Sigmoid colon (tissue), 7 donors: ENCODE measurements around the gene C16orf92. TPM values are rescaled to one million over a fixed set of nuclear protein-coding genes. Genes with fewer than 3 reads are reported as not detected.

ENCODE experiments used
- DNase-seq: peaks from one replicate; pipeline ENCODE4 v3.0.0-alpha.2; 2019
- H3K27ac ChIP-seq, 4 donors: fragments of 200-600 bp; sonication (generic); one replicate each; pipeline ENCODE4 v1.5.1; 2016 to 2019; ENCODE audit warnings: mild to moderate bottlenecking in 1 of 4
- H3K27me3 ChIP-seq, 3 donors: fragments of 200-600 bp; sonication (generic); one replicate each; pipeline ENCODE4 v1.5.1; 2019; ENCODE audit warnings: mild to moderate bottlenecking in 1 of 3
- H3K36me3 ChIP-seq, 4 donors: fragments of 200-600 bp; sonication (generic); one replicate each; pipeline ENCODE4 v1.5.1; 2016 to 2019
- H3K4me1 ChIP-seq, 4 donors: fragments of 200-600 bp; sonication (generic); one replicate each; pipeline ENCODE4 v1.5.1; 2017 to 2019
- H3K4me3 ChIP-seq, 4 donors: fragments of 200-600 bp; sonication (generic); one replicate each; pipeline ENCODE4 v1.5.1; 2017 to 2019; ENCODE audit warnings: mild to moderate bottlenecking in 2 of 4, moderate library complexity in 1 of 4
- H3K9me3 ChIP-seq, 4 donors: fragments of 200-600 bp in 3 of 4; sonication (generic) in 3 of 4; one replicate each; pipeline versions ENCODE4 v1.5.1 to v1.6.1; 2013 to 2019
- CTCF ChIP-seq, 4 experiments: fragments of 450-650 bp in 3 of 4; fragments of 200-600 bp in 1 of 4; IDR thresholded peaks; one replicate each; pipeline ENCODE4 v1.5.1; 2016 to 2019; ENCODE audit warnings: antibody characterized with exemption in 4 of 4, mild to moderate bottlenecking in 3 of 4, moderate library complexity in 2 of 4
- EP300 ChIP-seq, 4 donors: sonication (generic); formaldehyde crosslinking; IDR thresholded peaks; one replicate each; pipeline ENCODE4 v1.6.1; 2017; ENCODE audit warnings: antibody characterized with exemption in 4 of 4
- POLR2A ChIP-seq, 2 donors: fragments of 450-650 bp; IDR thresholded peaks; one replicate each; pipeline ENCODE4 v1.6.1; 2016; ENCODE audit warnings: antibody characterized with exemption in 2 of 2, mild to moderate bottlenecking in 2 of 2, moderate library complexity in 2 of 2
- POLR2AphosphoS5 ChIP-seq, 4 donors: sonication (generic); formaldehyde crosslinking; IDR thresholded peaks; one replicate each; pipeline ENCODE4 v1.6.1; 2017; ENCODE audit warnings: antibody characterized with exemption in 4 of 4
- WGBS, 2 donors: extraction: QIAGEN DNeasy Blood & Tissue Kit; methylation state at CpG; one replicate each; pipeline ENCODE4 v1.1.7; 2013; 5-methylcytosine and 5-hydroxymethylcytosine counted together
- intact Hi-C: fragments of 100-400 bp; cut with DNase I; formaldehyde crosslinking; loops from one replicate; pipeline ENCODE4 v1.15.1; 2023
- polyA plus RNA-seq, 3 donors: library from polyadenylated mRNA; stranded (reverse); fragments of 200-250 nt; gene quantifications; one replicate each; pipeline ENCODE4 v1.2.3, GENCODE V29; 2013
- total RNA-seq, 4 donors: library from RNA; depleted of rRNA; stranded (reverse); fragments of >200 nt; gene quantifications; one replicate each; pipeline ENCODE4 v1.1.0, GENCODE V29; 2016
- donor health status: healthy with polysubstance abuse.
- donor health status: Bipolar disorder and iron deficiency.
- donor health status: healthy.

The C16orf92 gene
- total and polyA plus RNA-seq, 7 donors, result not detected

DNA sequence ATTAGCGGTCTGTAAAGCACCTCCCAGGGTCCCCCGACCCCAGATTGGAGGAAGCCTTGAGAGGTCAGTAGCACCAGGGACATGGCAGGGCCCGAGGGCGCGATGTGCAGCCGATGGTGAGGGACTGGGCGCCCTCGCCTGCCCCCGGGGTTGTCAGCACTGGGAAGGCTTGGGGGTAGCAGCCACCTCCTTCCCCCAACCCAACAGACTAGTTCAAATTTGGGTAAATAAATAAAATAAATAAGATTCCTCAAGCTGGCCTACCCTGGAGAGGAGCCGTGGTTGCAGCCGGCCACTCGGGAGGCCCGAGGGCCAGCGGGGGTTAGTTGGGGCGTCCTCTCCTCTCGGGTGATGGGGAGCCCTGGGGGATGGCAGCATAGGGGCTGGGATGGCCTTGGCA lies 1.5 kb downstream of the C16orf92 start:
- no peak for TF ChIP-seq POLR2A (IDR thresholded peaks at IDR 0.05)
- TF ChIP-seq CTCF (IDR thresholded peaks at IDR 0.05), result no peak
- no peak for TF ChIP-seq EP300 (IDR thresholded peaks at IDR 0.05)
- TF ChIP-seq POLR2AphosphoS5 (IDR thresholded peaks at IDR 0.05), result no peak
- Histone ChIP-seq H3K27me3 (peaks cover 11 to 45% (median 28%) of the 10 kb centered on the region in 3 donors), H3K4me3 (no peak overlapping the region), H3K27ac (no peak overlapping the region), H3K36me3 (no peaks in the 10 kb centered on the region), H3K9me3 (no peaks in the 10 kb centered on the region), H3K4me1 (peaks cover 0 to 12% (median 11%) of the 10 kb centered on the region in 4 donors)
- no peak for DNase-seq
- intact Hi-C loops, result loop anchor here (5.0 kb wide), 2 partner anchors 167 to 322 kb away; no protein-coding TSS in a partner anchor
- WGBS, 2 donors, result 69 to 74% methylated on average over 16 of the region's 16 CpGs

DNA sequence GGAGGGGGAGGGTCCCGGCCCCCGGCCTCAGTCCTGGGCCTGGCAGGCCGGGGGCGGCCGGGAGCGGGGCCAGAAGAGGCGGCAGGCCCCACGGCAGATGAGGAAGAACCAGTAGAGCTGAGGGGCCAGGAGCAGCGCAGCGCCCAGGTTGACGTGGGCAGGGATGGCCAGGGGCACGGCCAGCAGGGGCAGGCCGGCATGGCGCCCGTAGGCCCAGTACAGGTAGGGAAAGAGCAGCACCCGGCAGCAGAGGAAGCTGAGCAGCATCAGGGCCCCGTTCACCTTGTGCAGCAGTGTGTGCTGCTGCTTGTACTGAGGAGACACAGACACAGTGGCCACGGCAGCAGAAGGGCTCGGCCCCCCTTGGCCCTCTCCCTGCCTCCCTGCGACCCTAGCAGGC lies 2.2 kb downstream of the C16orf92 start:
- DNase-seq, result no peak
- H3K27me3 ChIP-seq, result peaks cover 16 to 52% (median 35%) of the 10 kb centered on the region in 3 donors
- intact Hi-C loops, result no loop called here

DNA sequence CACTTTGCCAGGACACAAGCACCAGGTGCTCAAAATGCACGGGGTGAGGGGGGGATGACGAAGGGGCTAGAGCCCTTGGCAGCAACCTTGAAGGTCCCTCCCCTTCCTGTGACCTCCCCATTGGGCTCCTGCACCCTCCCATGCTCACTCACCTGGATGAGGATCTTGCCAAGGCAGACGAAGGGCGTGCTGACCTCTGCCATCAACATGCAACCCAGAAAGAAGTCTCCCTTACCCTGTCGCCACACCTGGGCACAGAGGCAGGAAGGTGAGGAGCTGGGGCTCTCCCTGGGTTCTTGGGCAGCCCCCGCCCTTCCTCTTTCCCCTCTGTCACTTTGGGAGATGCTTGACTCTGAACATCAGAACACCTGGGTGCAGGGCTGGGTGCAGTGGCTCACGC lies 2.6 kb downstream of the C16orf92 start:
- 39 to 66% methylated on average over 7 of the region's 7 CpGs for WGBS, 2 donors
- no peak for TF ChIP-seq CTCF (IDR thresholded peaks at IDR 0.05)
- no peak for TF ChIP-seq POLR2A (IDR thresholded peaks at IDR 0.05)
- TF ChIP-seq POLR2AphosphoS5 (IDR thresholded peaks at IDR 0.05), result no peak
- TF ChIP-seq EP300 (IDR thresholded peaks at IDR 0.05), result no peak
- intact Hi-C loops, result no loop called here
- no peak for DNase-seq
- no peak overlapping the region for H3K4me3 ChIP-seq
- H3K27me3 ChIP-seq, result peaks cover 20 to 56% (median 39%) of the 10 kb centered on the region in 3 donors
- H3K27ac ChIP-seq, result no peak overlapping the region
- no peaks in the 10 kb centered on the region for H3K36me3 ChIP-seq
- H3K9me3 ChIP-seq, result no peaks in the 10 kb centered on the region
- peaks cover 0 to 14% (median 12%) of the 10 kb centered on the region in 4 donors for H3K4me1 ChIP-seq

More for the DNA sequence above, 2.2 kb downstream of the C16orf92 start:
- peaks cover 0 to 12% (median 11%) of the 10 kb centered on the region in 4 donors for H3K4me1 ChIP-seq
- H3K4me3 ChIP-seq, result no peak overlapping the region
- no peaks in the 10 kb centered on the region for H3K36me3 ChIP-seq
- H3K9me3 ChIP-seq, result no peaks in the 10 kb centered on the region
- TF ChIP-seq POLR2AphosphoS5 (IDR thresholded peaks at IDR 0.05), result no peak
- no peak for TF ChIP-seq POLR2A (IDR thresholded peaks at IDR 0.05)
- no peak for TF ChIP-seq CTCF (IDR thresholded peaks at IDR 0.05)
- 69 to 73% methylated on average over 20 of the region's 20 CpGs for WGBS, 2 donors
- no peak overlapping the region for H3K27ac ChIP-seq

- no peak for DNase-seq
- 83 to 92% methylated on average over 18 of the region's 18 CpGs for WGBS, 2 donors
- TF ChIP-seq POLR2A (IDR thresholded peaks at IDR 0.05) (no peak), POLR2AphosphoS5 (IDR thresholded peaks at IDR 0.05) (no peak), EP300 (IDR thresholded peaks at IDR 0.05) (no peak), CTCF (IDR thresholded peaks at IDR 0.05) (no peak)
- intact Hi-C loops, result no loop called here
- Histone ChIP-seq H3K4me3 (no peak overlapping the region), H3K36me3 (no peaks in the 10 kb centered on the region), H3K27ac (no peak overlapping the region), H3K27me3 (peaks cover 29 to 64% (median 48%) of the 10 kb centered on the region in 3 donors), H3K9me3 (no peaks in the 10 kb centered on the region), H3K4me1 (peaks cover 0 to 15% (median 13%) of the 10 kb centered on the region in 4 donors)
These were observed 3.5 kb downstream of the C16orf92 start for GRCh38 chr16:30026449-30026848.
